ENCODE measurements around the gene UQCRC2.

UQCRC2 gene

DNA sequence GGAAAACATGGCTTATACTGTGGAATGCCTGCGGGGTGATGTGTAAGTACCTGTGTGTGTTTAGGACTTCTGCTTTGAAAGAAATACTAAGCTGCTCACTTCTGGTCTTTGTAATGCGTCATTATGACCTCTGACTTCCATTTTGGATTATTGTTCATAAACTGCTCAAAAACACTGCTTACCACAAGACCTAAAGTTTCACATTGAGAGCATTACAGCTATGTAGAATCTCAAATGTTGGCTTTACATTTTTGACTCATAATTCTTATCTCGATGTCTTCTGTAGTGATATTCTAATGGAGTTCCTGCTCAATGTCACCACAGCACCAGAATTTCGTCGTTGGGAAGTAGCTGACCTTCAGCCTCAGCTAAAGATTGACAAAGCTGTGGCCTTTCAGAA lies 9.3 kb downstream of the UQCRC2 start:
- TF ChIP-seq, protein P1, sequence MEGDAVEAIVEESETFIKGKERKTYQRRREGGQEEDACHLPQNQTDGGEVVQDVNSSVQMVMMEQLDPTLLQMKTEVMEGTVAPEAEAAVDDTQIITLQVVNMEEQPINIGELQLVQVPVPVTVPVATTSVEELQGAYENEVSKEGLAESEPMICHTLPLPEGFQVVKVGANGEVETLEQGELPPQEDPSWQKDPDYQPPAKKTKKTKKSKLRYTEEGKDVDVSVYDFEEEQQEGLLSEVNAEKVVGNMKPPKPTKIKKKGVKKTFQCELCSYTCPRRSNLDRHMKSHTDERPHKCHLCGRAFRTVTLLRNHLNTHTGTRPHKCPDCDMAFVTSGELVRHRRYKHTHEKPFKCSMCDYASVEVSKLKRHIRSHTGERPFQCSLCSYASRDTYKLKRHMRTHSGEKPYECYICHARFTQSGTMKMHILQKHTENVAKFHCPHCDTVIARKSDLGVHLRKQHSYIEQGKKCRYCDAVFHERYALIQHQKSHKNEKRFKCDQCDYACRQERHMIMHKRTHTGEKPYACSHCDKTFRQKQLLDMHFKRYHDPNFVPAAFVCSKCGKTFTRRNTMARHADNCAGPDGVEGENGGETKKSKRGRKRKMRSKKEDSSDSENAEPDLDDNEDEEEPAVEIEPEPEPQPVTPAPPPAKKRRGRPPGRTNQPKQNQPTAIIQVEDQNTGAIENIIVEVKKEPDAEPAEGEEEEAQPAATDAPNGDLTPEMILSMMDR (conservative IDR thresholded peaks at IDR 0.05; ENCODE audit: low read depth, low read length) = no peak
- DNase-seq (ENCODE audit: low read depth) = no peak
- no peak overlapping the region for H3K4me3 ChIP-seq (ENCODE audit: low read depth, low read length)

DNA sequence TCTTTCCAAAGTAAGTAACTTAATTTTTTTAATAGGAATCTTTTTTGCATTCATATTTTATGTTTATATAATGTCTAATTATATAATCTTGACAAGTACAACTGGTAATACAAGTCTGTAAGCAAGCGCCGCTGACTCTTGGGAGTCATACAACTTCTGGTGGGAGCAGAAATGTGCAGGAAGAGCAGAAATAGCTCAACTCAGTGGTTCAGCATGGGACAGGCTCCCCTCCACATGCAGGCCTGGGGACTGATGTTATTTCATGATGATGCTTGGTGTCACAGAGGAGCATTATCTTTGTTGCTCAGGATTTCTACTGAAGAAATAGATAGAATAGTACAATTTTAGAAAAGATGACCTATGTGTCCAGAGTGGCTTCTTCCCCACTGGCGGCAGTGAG lies 10.7 kb downstream of the UQCRC2 start:
- H3K4me3 ChIP-seq (ENCODE audit: low read depth, low read length) = no peak overlapping the region
- DNase-seq (ENCODE audit: low read depth) = no peak
- TF ChIP-seq, protein P1 (conservative IDR thresholded peaks at IDR 0.05; ENCODE audit: low read depth, low read length) = no peak

DNA sequence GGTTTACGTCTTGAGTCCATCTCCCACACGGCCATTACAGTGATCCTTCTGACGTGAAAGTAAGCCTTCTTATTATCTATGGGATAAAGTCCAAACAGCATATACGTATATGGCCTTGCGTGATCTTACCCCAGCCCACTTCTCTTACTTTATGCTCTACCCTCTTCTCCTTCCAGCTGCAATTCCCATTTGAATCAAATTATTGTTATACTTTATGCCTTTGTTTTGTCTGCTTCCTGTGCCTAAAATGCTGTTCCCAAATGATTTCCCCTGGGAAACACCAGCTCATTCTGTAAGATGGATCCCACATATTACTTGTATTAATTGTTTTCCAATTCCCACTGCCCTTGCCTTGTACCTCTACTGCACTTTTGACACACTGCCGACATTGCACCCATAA lies 11.2 kb downstream of the UQCRC2 start:
- H3K4me3 ChIP-seq (ENCODE audit: low read depth, low read length) = no peak overlapping the region
- TF ChIP-seq, protein P1 (conservative IDR thresholded peaks at IDR 0.05; ENCODE audit: low read depth, low read length) = no peak
- DNase-seq (ENCODE audit: low read depth) = no peak

DNA sequence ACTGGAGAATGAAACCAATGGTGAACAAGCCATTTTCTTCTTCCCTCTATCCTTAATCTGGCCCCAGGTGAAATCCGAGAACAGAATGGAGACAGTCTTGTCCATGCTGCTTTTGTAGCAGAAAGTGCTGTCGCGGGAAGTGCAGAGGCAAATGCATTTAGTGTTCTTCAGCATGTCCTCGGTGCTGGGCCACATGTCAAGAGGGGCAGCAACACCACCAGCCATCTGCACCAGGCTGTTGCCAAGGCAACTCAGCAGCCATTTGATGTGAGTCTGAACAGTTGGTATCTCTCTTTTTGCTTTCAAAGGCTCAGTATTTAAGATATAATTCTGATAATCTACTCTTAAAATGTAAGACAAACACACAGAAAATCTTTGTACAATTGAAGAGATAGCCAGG lies 18.7 kb downstream of the UQCRC2 start:
- no peak overlapping the region for H3K4me3 ChIP-seq (ENCODE audit: low read depth, low read length)
- DNase-seq (ENCODE audit: low read depth) = no peak
- TF ChIP-seq, protein P1 (conservative IDR thresholded peaks at IDR 0.05; ENCODE audit: low read depth, low read length) = no peak

DNA sequence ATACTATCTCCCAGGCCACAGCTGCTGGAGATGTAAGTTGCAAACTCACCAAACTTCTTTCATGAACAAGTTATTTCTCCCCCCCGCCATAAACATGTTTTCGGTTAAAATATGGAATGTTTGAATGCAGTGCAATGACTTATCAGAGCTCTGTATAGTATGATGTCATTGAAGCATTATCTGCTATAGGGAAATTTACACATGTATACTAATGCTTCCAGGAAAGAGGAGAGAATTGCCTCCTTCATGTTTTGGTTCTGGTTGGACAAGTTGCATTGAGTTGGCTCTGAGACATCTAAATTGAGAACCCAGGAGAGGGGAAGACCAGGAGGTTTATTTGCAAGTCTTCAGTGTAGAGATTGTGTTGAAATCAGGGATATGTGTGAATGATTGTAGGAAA lies 20.8 kb downstream of the UQCRC2 start:
- no peak overlapping the region for H3K4me3 ChIP-seq (ENCODE audit: low read depth, low read length)
- no peak for DNase-seq (ENCODE audit: low read depth)
- TF ChIP-seq, protein P1 (conservative IDR thresholded peaks at IDR 0.05; ENCODE audit: low read depth, low read length) = no peak

DNA sequence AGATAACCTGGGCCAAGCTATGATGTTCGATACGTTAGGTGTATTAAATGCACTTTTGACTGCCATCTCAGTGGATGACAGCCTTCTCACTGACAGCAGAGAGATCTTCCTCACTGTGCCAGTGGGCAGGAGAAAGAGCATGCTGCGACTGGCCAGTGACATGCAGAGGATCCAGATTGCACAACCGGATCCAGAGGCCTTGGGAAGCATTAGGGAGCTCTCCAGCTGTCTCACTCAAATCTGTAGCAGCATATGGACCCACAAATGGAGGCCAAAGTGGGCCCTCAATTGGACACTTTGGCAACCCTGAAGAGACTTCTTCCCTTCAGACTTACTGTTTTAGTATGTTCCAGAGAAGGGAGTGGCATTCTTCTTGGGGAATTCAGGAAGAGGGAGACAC lies 26.9 kb downstream of the UQCRC2 start:
- no peak overlapping the region for H3K4me3 ChIP-seq (ENCODE audit: low read depth, low read length)
- TF ChIP-seq, protein P1 (conservative IDR thresholded peaks at IDR 0.05; ENCODE audit: low read depth, low read length) = no peak
- DNase-seq (ENCODE audit: low read depth) = no peak

DNA sequence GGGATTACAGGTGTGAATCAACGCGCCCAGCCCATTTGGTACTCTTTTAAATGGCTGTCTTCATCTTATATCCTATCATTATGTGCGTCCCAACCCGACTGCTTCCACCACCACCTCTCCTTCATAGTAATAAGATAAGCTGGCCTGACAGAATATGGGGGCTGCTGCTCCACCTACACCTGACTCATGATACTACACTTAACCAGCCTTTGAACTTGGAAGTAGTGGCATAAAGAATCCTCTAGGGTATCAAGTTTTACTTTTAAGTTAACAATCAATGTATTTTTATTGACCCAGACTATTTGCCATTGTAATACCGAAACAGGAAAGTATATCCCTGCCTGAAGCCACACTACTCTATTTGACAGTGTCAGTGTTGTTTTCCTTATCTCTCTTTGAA lies 28.9 kb downstream of the UQCRC2 start:
- H3K4me3 ChIP-seq (ENCODE audit: low read depth, low read length) = no peak overlapping the region
- no peak for DNase-seq (ENCODE audit: low read depth)
- TF ChIP-seq, protein P1 (conservative IDR thresholded peaks at IDR 0.05; ENCODE audit: low read depth, low read length) = no peak

Data from choroid plexus epithelial cell (primary cell).